ENCODE measurements around the gene HFM1. TPM values are rescaled to one million over a fixed set of nuclear protein-coding genes. Genes with fewer than 3 reads are reported as not detected.

The HFM1 gene
- total RNA-seq, 1 experiment from 2014 or later = 0.39 TPM

DNA sequence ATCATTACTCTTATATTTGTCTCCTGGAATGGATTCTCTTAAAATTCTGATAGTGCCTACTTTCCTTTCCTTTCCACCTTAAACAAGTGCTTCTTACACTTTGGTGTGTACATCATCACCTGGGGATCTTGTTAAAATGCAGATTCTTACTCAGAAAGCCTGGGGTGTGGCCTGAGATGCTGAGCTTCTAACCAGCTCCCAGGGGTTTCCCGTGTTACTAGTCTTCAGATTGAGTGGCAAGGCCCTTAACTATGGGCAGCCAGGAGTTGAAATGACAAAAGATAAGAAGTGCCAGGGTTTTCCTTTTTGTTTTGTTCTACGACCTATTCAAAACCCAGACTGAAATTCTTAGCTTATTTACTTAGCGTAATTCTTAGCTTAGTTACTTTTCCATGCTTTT, 159.2 kb downstream of the HFM1 start:
- CTCF ChIA-PET = no interaction called here
- no peaks in the 10 kb centered on the region; the same call in 1 of the 2 replicates for H3K36me3 ChIP-seq (ENCODE audit: control insufficient read depth, insufficient read depth, low read length)
- in situ Hi-C loops (cut with HindIII; ENCODE audit: low pct_unique_long_range_greater_than_20kb, low sequenced_read_pairs) = no loop called here
- H3K27ac ChIP-seq (ENCODE audit: low read length) = no peak overlapping the region
- POLR2A ChIA-PET = no interaction called here
- no peaks in the 10 kb centered on the region for H3K9me3 ChIP-seq (ENCODE audit: control insufficient read depth, insufficient read depth, low read depth, low read length)
- DNase-seq (ENCODE audit: low read depth, low spot score) (no peak), ATAC-seq (no peak)
- no peaks in the 10 kb centered on the region for H3K27me3 ChIP-seq (ENCODE audit: control insufficient read depth, insufficient read depth, low read length)
- H3K4me1 ChIP-seq (ENCODE audit: control insufficient read depth, insufficient read depth, low read length) = no peaks in the 10 kb centered on the region
- intact Hi-C loops (cut with micrococcal nuclease; ENCODE audit: unreplicated experiment) = no loop called here
- BruUV-seq (replicated peaks) = no TSS peak
- no peak overlapping the region for H3K4me3 ChIP-seq (ENCODE audit: low read depth in 2 of 2, low read length in 2 of 2)
- TF ChIP-seq CTCF (IDR thresholded peaks at IDR 0.05) (no peak), REST (IDR thresholded peaks at IDR 0.05; ENCODE audit: insufficient read depth in 1 of 2, low read depth in 2 of 2, low read length in 1 of 2) (no peak), TCF7L2 (IDR thresholded peaks at IDR 0.05; ENCODE audit: low read depth, low read length) (no peak), SIN3A (IDR thresholded peaks at IDR 0.05; ENCODE audit: borderline replicate concordance, insufficient read depth, low read depth, low read length) (no peak), POLR2AphosphoS5 (IDR thresholded peaks at IDR 0.05; ENCODE audit: low read depth, low read length) (no peak)

DNA sequence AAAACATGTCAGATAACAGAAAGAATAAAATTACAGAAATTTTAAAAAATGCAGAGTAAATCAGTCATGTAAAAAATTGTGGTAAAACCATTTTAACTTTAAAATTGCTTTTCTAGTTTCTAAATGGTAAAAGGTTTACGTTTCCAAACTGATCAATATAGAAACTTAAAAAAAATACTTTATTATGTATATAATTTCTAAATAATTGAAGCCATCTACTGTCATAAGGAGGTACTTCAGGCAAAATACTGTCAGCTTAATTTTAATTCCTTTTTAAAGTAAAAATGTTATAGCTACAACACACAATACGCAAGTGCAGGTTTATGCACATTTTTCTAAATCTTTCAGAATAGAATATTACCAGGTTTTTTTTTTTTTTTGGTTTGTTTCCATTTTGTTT, 159.9 kb downstream of the HFM1 start:
- POLR2A ChIA-PET = no interaction called here
- Histone ChIP-seq H3K27ac (ENCODE audit: low read length) (no peak overlapping the region), H3K9me3 (ENCODE audit: control insufficient read depth, insufficient read depth, low read depth, low read length) (no peaks in the 10 kb centered on the region), H3K36me3 (ENCODE audit: control insufficient read depth, insufficient read depth, low read length) (no peaks in the 10 kb centered on the region; the same call in 1 of the 2 replicates), H3K4me1 (ENCODE audit: control insufficient read depth, insufficient read depth, low read length) (no peaks in the 10 kb centered on the region), H3K27me3 (ENCODE audit: control insufficient read depth, insufficient read depth, low read length) (no peaks in the 10 kb centered on the region), H3K4me3 (ENCODE audit: low read depth in 2 of 2, low read length in 2 of 2) (no peak overlapping the region)
- CTCF ChIA-PET = no interaction called here
- in situ Hi-C loops (cut with HindIII; ENCODE audit: low pct_unique_long_range_greater_than_20kb, low sequenced_read_pairs) = no loop called here
- DNase-seq (ENCODE audit: low read depth, low spot score) (no peak), ATAC-seq (no peak)
- intact Hi-C loops (cut with micrococcal nuclease; ENCODE audit: unreplicated experiment) = no loop called here
- no TSS peak for BruUV-seq (replicated peaks)
- no peak for TF ChIP-seq POLR2AphosphoS5 (IDR thresholded peaks at IDR 0.05; ENCODE audit: low read depth, low read length)
- TF ChIP-seq CTCF (IDR thresholded peaks at IDR 0.05) = no peak
- no peak for TF ChIP-seq TCF7L2 (IDR thresholded peaks at IDR 0.05; ENCODE audit: low read depth, low read length)
- no peak for TF ChIP-seq REST (IDR thresholded peaks at IDR 0.05; ENCODE audit: insufficient read depth in 1 of 2, low read depth in 2 of 2, low read length in 1 of 2)
- TF ChIP-seq SIN3A (IDR thresholded peaks at IDR 0.05; ENCODE audit: borderline replicate concordance, insufficient read depth, low read depth, low read length) = no peak
